GM18498 (cell line): ENCODE data around the gene MYO1E.

Source experiments
- ATAC-seq: cut with Tn5 transposase; IDR thresholded peaks from one replicate; pipeline ENCODE4 v1.9.1; 2021; ENCODE audit warnings: mild to moderate bottlenecking, moderate library complexity; ENCODE audit not compliant: unreplicated experiment

MYO1E gene

GRCh38 chr15:59268852-59269407 is 103.7 kb downstream of the MYO1E start:
- ATAC-seq: no peak

GRCh38 chr15:59268168-59268851 is 104.4 kb downstream of the MYO1E start:
- ATAC-seq: no peak

- no peak for ATAC-seq
These were observed 106.6 kb downstream of the MYO1E start for GRCh38 chr15:59266028-59266427.

- no peak for ATAC-seq
These were observed 110.4 kb downstream of the MYO1E start for GRCh38 chr15:59262316-59262715.

- no peak for ATAC-seq
These were observed 112.6 kb downstream of the MYO1E start for GRCh38 chr15:59260090-59260489.

GRCh38 chr15:59259137-59259943 is 113.3 kb downstream of the MYO1E start:
- no peak for ATAC-seq

GRCh38 chr15:59258317-59258716 is 114.4 kb downstream of the MYO1E start:
- ATAC-seq: no peak

- ATAC-seq: no peak
These were observed 115.5 kb downstream of the MYO1E start for GRCh38 chr15:59257140-59257539.

GRCh38 chr15:59256482-59256881 is 116.2 kb downstream of the MYO1E start:
- ATAC-seq: no peak

GRCh38 chr15:59255680-59256336 is 116.9 kb downstream of the MYO1E start:
- peak; percentile 45 for ATAC-seq

GRCh38 chr15:59252137-59252536 is 120.5 kb downstream of the MYO1E start:
- no peak for ATAC-seq

GRCh38 chr15:59251001-59251845 is 121.4 kb downstream of the MYO1E start:
- ATAC-seq: peak; percentile 60

- no peak for ATAC-seq
These were observed 122.4 kb downstream of the MYO1E start for GRCh38 chr15:59250249-59250648.

- no peak for ATAC-seq
These were observed 122.9 kb downstream of the MYO1E start for GRCh38 chr15:59249816-59250215.

- ATAC-seq: no peak
These were observed 125.3 kb downstream of the MYO1E start for GRCh38 chr15:59247364-59247763.

GRCh38 chr15:59245559-59245958 is 127.1 kb downstream of the MYO1E start:
- no peak for ATAC-seq

- peak; percentile 87 for ATAC-seq
These were observed 128.3 kb downstream of the MYO1E start for GRCh38 chr15:59244337-59244736.

GRCh38 chr15:59243622-59244021 is 129.0 kb downstream of the MYO1E start:
- no peak for ATAC-seq

- no peak for ATAC-seq
These were observed 130.0 kb downstream of the MYO1E start for GRCh38 chr15:59242649-59243048.

- ATAC-seq: no peak
These were observed 132.6 kb downstream of the MYO1E start for GRCh38 chr15:59240036-59240435.

- peak; percentile 62 for ATAC-seq
These were observed 134.7 kb downstream of the MYO1E start for GRCh38 chr15:59237924-59238331.
